AG09309 (cell line): ENCODE measurements around the gene KLHL14.

Experiments used
- DNase-seq: peaks from one replicate; pipeline ENCODE4 v3.0.0-alpha.2; 2010; ENCODE audit warnings: low read depth
- H3K4me3 ChIP-seq: 2 replicates; pipeline ENCODE4 v1.5.1; 2011; ENCODE audit warnings: mild to moderate bottlenecking, low read depth, low read length, moderate library complexity; ENCODE audit not compliant: control insufficient read depth
- CTCF ChIP-seq: IDR thresholded peaks from 2 replicates; pipeline ENCODE4 v1.5.1; 2011; ENCODE audit warnings: mild to moderate bottlenecking, low read depth, low read length, inconsistent platforms; ENCODE audit not compliant: insufficient read depth, control insufficient read depth; ENCODE audit errors: missing control alignments

The KLHL14 gene

GRCh38 chr18:32688821-32689220, 84.0 kb downstream of the KLHL14 start:
- TF ChIP-seq CTCF = no peak
- no peak for DNase-seq
- H3K4me3 ChIP-seq = no peak overlapping the region

- no peak overlapping the region for H3K4me3 ChIP-seq
- TF ChIP-seq CTCF = no peak
- no peak for DNase-seq
These were observed 87.9 kb downstream of the KLHL14 start for GRCh38 chr18:32684940-32685339.

GRCh38 chr18:32684096-32684495, 88.7 kb downstream of the KLHL14 start:
- TF ChIP-seq CTCF = no peak
- no peak overlapping the region for H3K4me3 ChIP-seq
- no peak for DNase-seq

GRCh38 chr18:32683044-32683443, 89.8 kb downstream of the KLHL14 start:
- no peak for TF ChIP-seq CTCF
- no peak overlapping the region for H3K4me3 ChIP-seq
- no peak for DNase-seq

GRCh38 chr18:32677578-32677977, 95.2 kb downstream of the KLHL14 start:
- no peak for DNase-seq
- TF ChIP-seq CTCF = no peak
- no peak overlapping the region for H3K4me3 ChIP-seq

GRCh38 chr18:32674491-32674890, 98.3 kb downstream of the KLHL14 start:
- no peak for DNase-seq
- H3K4me3 ChIP-seq = no peak overlapping the region
- TF ChIP-seq CTCF = no peak

GRCh38 chr18:32672398-32672797, 100.4 kb downstream of the KLHL14 start:
- no peak for TF ChIP-seq CTCF
- no peak for DNase-seq
- no peak overlapping the region for H3K4me3 ChIP-seq
